NT2/D1 (cell line): ENCODE data around the gene NDUFC2.
"Not testable (repeated sequence)": the region's sequence is repeated elsewhere in the genome, so short reads cannot be mapped to it uniquely, and the experiment has no call there.

Experiments
- DNase-seq: peaks from one replicate; pipeline ENCODE4 v3.0.0-alpha.2; 2011; ENCODE audit warnings: low read depth, low spot score
- H3K27me3 ChIP-seq: 2 replicates; pipeline ENCODE4 v1.6.0; 2011; ENCODE audit warnings: mild to moderate bottlenecking; ENCODE audit not compliant: insufficient read length, insufficient read depth
- H3K36me3 ChIP-seq: 2 replicates; pipeline ENCODE4 v1.6.1; 2011; ENCODE audit warnings: mild to moderate bottlenecking, low read length, mixed read lengths; ENCODE audit not compliant: insufficient read depth, insufficient read length
- H3K4me1 ChIP-seq: 2 replicates; pipeline ENCODE4 v1.5.1; 2011; ENCODE audit not compliant: insufficient read depth, insufficient read length
- H3K4me3 ChIP-seq: 2 replicates; pipeline ENCODE4 v1.5.1; 2011; ENCODE audit warnings: low read depth; ENCODE audit not compliant: insufficient read length
- H3K9ac ChIP-seq: 2 replicates; pipeline ENCODE4 v1.6.0; 2011; ENCODE audit warnings: low read depth; ENCODE audit not compliant: insufficient read length
- H3K9me3 ChIP-seq: 2 replicates; pipeline ENCODE4 v1.5.1; 2011; ENCODE audit warnings: mild to moderate bottlenecking, low read length; ENCODE audit not compliant: insufficient read depth
- SUZ12 ChIP-seq: IDR thresholded peaks from 2 replicates; pipeline ENCODE4 v1.6.1; 2011; ENCODE audit not compliant: insufficient read length, insufficient read depth; ENCODE audit errors: extremely low read depth
- YY1 ChIP-seq: IDR thresholded peaks from 2 replicates; pipeline ENCODE4 v1.6.1; 2011; ENCODE audit not compliant: insufficient read length, insufficient read depth
- ZNF274 ChIP-seq: IDR thresholded peaks from 2 replicates; pipeline ENCODE4 v1.6.1; 2011; ENCODE audit warnings: mild to moderate bottlenecking, low read depth, low read length

The NDUFC2 gene

DNA sequence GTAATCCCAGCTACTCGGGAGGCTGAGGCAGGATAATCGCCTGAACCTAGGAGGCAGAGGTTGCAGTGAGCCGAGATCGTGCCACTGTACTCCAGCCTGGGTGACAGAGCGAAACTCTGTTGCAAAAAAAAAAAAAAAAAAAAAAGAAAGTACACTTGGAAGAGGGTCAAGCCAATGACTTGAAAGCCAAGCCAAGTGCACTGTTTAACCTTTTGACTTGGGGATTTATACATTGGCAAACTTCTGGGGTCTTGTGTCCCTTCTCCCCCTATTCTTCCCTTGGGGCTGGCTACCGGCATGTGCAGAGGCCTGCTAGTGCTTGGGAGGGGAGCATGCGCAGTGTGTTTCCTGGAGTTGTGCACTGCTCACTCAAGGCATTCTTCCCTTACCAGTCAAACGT lies 30.3 kb downstream of the NDUFC2 start:
- DNase-seq, result no peak
- no peak overlapping the region for H3K4me3 ChIP-seq
- TF ChIP-seq SUZ12 (no peak), YY1 (no peak), ZNF274 (no peak)

DNA sequence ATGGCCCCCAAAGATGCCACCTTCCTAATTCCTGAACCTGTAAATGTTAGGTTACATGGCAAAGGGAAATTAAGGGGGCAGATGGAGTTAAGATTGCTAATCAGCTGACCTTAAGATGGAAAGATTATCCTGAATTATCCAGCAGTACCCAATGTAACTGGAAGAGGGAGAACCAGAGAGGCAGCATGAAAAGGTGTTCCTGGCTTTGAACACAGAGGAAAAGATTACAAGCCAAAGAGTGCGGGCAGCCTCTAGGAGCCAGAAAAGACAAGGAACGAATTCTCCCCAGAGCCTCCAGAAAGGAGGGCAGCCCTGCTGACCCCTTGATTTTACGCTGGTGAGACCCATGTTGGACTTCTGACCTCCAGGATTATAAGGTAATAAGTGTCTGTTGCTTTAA lies 31.1 kb downstream of the NDUFC2 start:
- peaks cover 5% of the 10 kb centered on the region for H3K4me1 ChIP-seq
- TF ChIP-seq YY1 (no peak), SUZ12 (no peak), ZNF274 (no peak)
- no peaks in the 10 kb centered on the region for H3K36me3 ChIP-seq
- H3K9me3 ChIP-seq, result no peaks in the 10 kb centered on the region
- no peak for DNase-seq
- H3K27me3 ChIP-seq, result peaks cover 12% of the 10 kb centered on the region
- H3K4me3 ChIP-seq, result no peak overlapping the region
- H3K9ac ChIP-seq, result no peak overlapping the region

More for the DNA sequence above, 30.3 kb downstream of the NDUFC2 start:
- Histone ChIP-seq H3K27me3 (peaks cover 12% of the 10 kb centered on the region), H3K9me3 (no peaks in the 10 kb centered on the region), H3K9ac (no peak overlapping the region), H3K4me1 (peaks cover 5% of the 10 kb centered on the region), H3K36me3 (no peaks in the 10 kb centered on the region)

DNA sequence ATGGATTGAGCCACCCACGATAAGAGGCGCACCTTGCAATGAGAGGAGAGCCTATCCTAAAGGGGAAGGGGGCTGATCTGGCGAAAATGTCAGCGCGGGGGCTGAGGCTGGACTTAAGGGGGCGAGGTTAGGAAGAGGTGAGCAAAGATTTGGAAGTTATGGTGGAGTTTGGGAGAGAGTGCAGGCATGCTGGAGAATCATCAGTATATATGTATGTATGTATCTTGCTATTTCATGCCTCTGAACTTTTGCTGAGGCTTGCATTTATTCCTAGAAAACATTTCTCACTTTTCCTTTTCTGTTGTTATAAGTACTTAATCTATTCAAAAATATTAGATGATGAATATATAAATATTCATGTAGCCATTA lies 33.2 kb downstream of the NDUFC2 start:
- Histone ChIP-seq H3K27me3 (peaks cover 12% of the 10 kb centered on the region), H3K9me3 (no peaks in the 10 kb centered on the region), H3K36me3 (no peaks in the 10 kb centered on the region), H3K4me3 (no peak overlapping the region), H3K4me1 (peaks cover 5% of the 10 kb centered on the region), H3K9ac (no peak overlapping the region)
- DNase-seq, result no peak
- no peak for TF ChIP-seq ZNF274
- TF ChIP-seq SUZ12, result no peak
- TF ChIP-seq YY1, result no peak

DNA sequence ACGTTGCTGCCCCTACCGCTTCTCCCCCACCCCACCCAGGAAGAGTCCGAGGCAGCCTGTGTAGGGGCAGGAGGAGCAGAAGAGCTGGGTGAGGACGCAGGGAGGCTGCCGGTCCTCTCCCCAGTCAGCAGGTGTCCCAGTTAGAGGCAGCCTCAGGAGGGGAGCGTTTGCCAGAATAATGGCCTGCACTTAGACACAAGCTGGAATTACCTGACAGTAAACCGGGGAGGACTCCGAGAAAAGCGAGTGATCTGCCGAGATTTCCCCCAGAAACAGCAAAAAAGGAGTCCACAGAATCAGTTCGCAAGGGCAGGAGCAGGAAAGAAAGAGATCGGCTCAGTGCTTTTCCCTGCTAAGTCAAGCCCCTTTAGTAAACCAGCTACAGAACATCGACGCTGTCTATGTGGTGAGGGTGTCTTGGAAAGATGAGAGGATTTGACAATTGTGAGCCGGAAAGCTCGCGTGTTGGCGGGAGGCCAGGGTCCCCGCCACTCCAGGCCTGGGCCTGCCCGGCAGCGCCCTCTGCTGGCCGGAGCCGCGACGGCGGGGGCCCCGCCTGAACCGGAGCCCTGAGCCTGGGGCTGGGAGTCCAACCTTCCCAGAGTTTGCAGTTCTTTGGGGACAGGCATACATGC lies 33.7 kb downstream of the NDUFC2 start:
- H3K9me3 ChIP-seq, result no peaks in the 10 kb centered on the region
- H3K4me3 ChIP-seq, result peak overlapping the region; percentile 15
- H3K36me3 ChIP-seq, result no peaks in the 10 kb centered on the region
- peaks cover 5% of the 10 kb centered on the region for H3K4me1 ChIP-seq
- H3K9ac ChIP-seq, result peak overlapping the region; percentile 59
- TF ChIP-seq SUZ12 (no peak), ZNF274 (no peak), YY1 (no peak)
- H3K27me3 ChIP-seq, result peaks cover 12% of the 10 kb centered on the region
- peak; percentile 35 for DNase-seq

DNA sequence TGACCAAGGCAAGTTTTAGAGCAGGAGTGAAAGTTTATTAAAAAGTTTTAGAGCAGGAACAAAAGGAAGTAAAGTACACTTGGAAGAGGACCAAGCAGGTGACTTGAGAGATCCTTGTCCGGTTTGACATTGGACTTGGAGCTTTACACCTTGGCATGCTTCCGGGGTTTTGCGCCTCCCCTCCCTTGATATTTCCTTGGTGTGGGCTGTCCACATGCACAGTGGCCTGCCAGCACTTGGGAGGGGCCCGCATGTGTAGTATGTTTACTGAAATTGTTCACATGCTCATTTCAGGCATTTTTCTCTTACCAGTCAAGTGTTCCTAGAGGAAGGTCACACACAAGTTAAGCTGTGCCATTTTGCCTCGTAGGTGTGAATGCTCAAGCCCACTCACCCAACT lies 35.0 kb downstream of the NDUFC2 start:
- Histone ChIP-seq H3K9me3 (no peaks in the 10 kb centered on the region), H3K4me3 (no peak overlapping the region), H3K36me3 (no peaks in the 10 kb centered on the region), H3K9ac (no peak overlapping the region), H3K4me1 (no peaks in the 10 kb centered on the region), H3K27me3 (peaks cover 12% of the 10 kb centered on the region)
- DNase-seq, result no peak
- no peak for TF ChIP-seq YY1

DNA sequence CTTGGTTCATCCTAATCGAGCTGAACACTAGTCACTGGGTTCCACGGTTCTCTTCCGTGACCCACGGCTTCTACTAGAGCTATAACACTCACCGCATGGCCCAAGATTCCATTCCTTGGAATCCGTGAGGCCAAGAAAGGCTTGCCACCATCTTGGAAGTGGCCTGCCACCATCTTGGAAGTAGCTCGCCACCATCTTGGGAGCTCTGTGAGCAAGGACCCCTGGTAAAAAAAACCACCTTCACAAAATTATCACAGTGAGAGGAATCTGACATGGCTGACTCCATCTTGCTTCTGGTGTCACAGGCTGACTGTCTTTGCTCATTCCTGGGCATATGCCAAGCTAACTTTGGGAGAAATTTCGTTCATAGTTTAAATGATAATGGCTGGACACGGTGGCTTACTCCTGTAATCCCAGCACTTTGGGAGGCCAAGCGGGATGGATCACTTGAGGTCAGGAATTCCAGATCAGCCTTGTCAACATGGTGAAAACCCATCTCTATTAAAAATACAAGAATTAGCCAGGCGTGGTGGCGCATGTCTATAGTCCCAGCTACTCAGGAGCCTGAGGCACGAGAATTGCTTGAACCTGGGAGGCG lies 37.7 kb downstream of the NDUFC2 start:
- DNase-seq, result no peak
- no peaks in the 10 kb centered on the region for H3K9me3 ChIP-seq
- H3K4me3 ChIP-seq, result no peak overlapping the region
- TF ChIP-seq YY1 (no peak), SUZ12 (no peak), ZNF274 (no peak)
- no peaks in the 10 kb centered on the region for H3K4me1 ChIP-seq
- no peaks in the 10 kb centered on the region for H3K36me3 ChIP-seq
- no peak overlapping the region for H3K9ac ChIP-seq
- peaks cover 12% of the 10 kb centered on the region for H3K27me3 ChIP-seq

DNA sequence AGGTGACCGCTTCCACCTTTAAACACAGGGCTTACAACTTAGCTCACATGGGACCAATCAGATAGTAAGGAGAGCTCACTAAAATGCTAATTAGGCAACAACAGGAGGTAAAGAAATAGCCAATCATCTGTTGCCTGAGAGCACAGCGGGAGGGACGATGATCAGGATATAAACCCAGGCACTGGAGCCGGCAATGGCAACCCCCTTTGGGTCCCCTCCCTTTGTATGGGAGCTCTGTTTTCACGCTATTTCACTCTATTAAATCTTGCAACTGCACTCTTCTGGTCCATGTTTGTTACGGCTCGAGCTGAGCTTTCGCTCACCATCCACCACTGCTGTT lies 38.3 kb downstream of the NDUFC2 start:
- not testable (repeated sequence) for DNase-seq, H3K9ac ChIP-seq, H3K4me1 ChIP-seq, H3K36me3 ChIP-seq, H3K4me3 ChIP-seq, H3K9me3 ChIP-seq
- H3K27me3 ChIP-seq, result peaks cover 12% of the 10 kb centered on the region
